Measurements from ENCODE around the gene PUS10. TPM values are rescaled to one million over a fixed set of nuclear protein-coding genes. Genes with fewer than 3 reads are reported as not detected.

The PUS10 gene
- total and polyA plus RNA-seq, 2 of the 13 experiments (the other 11 are each of a cell fraction or from before 2014, with no cell fraction given) = 41.4 to 44.3 TPM

DNA sequence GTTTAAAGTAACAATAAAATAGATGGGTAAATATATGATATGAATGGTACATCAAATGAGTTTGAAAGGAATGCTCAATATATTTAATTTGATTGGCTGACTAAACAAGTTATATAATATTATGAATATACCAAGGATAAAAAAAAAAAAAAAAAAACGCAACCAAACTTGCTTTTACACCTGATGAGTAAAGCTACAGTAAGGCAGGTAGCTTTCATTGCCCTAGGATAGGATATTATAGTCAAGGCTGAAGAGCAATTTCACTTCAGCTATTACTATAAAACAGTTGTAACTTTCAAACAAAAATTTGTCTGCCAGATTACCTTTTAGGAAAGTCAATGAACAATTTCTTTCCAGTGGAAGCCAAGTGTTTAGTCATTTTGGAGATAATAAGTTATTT lies 57.3 kb downstream of the PUS10 start:
- H4K20me1 ChIP-seq (ENCODE audit: insufficient read depth, low read length) = no peaks in the 10 kb centered on the region
- H3K9me3 ChIP-seq (ENCODE audit: low read length) = no peaks in the 10 kb centered on the region
- ChIA-PET CTCF (ENCODE audit: low intra/inter-chr PET ratio, low total read pairs) (no interaction called here), POLR2A (no interaction called here)
- H3K4me2 ChIP-seq (ENCODE audit: low read depth, low read length) = no peak overlapping the region
- DNase-seq (ENCODE audit: low spot score) (no peak), ATAC-seq (no peak), FAIRE-seq (no peak)
- intact Hi-C loops (cut with micrococcal nuclease; ENCODE audit: unreplicated experiment) = no loop called here
- no peaks in the 10 kb centered on the region for H3K27me3 ChIP-seq (ENCODE audit: control insufficient read depth in 1 of 2, insufficient read depth in 2 of 2, low read length in 2 of 2)
- H3K27ac ChIP-seq (ENCODE audit: extremely low read length, insufficient read depth, low read length) = no peak overlapping the region
- H3K4me3 ChIP-seq (replicated peaks in 1 of 3; ENCODE audit: insufficient read depth in 1 of 3, low read depth in 2 of 3, low read length in 3 of 3) = no peak overlapping the region
- 94% methylated on average over 1 of the region's 1 CpG for WGBS (ENCODE audit: low lambda C conversion rate)
- no peaks in the 10 kb centered on the region for H3K4me1 ChIP-seq (ENCODE audit: insufficient read depth, low read length)
- no TSS peak for BruUV-seq (replicated peaks)
- H3K9ac ChIP-seq (ENCODE audit: insufficient read depth, low read depth, low read length) = no peak overlapping the region
- peaks cover 23 to 79% of the 10 kb centered on the region in 2 experiments for H3K36me3 ChIP-seq (replicated peaks in 1 of 2; ENCODE audit: control insufficient read depth in 1 of 2, insufficient read depth in 2 of 2, low read length in 2 of 2)
- H2AFZ ChIP-seq (ENCODE audit: low read length) = no peak overlapping the region
- in situ Hi-C loops (cut with HindIII; ENCODE audit: extremely low pct_ligation_motif_present, low pct_unique_long_range_greater_than_20kb) = no loop called here
- no peaks in the 10 kb centered on the region for H3K79me2 ChIP-seq (ENCODE audit: insufficient read depth, low read length)
- TF ChIP-seq SMARCC2 (IDR thresholded peaks at IDR 0.05) (no peak), ZNF713 (CRISPR knock-in tag; IDR thresholded peaks at IDR 0.05) (no peak), PRDM4 (CRISPR knock-in tag; IDR thresholded peaks at IDR 0.05; ENCODE audit: borderline replicate concordance) (no peak), TRIM24 (CRISPR knock-in tag; IDR thresholded peaks at IDR 0.05) (no peak), ZNF710 (CRISPR knock-in tag; IDR thresholded peaks at IDR 0.05; ENCODE audit: borderline replicate concordance) (no peak), ZNF367 (CRISPR knock-in tag; IDR thresholded peaks at IDR 0.05; ENCODE audit: borderline replicate concordance) (no peak), PHF5A (CRISPR knock-in tag; IDR thresholded peaks at IDR 0.05; ENCODE audit: low read depth, unreplicated experiment) (no peak), ARID3A (IDR thresholded peaks at IDR 0.05; ENCODE audit: low read depth, low read length) (no peak), TARDBP (CRISPR knock-in tag; IDR thresholded peaks at IDR 0.05) (no peak), POGK (CRISPR knock-in tag; conservative IDR thresholded peaks at IDR 0.05) (no peak)
- TF ChIP-seq, protein P1, sequence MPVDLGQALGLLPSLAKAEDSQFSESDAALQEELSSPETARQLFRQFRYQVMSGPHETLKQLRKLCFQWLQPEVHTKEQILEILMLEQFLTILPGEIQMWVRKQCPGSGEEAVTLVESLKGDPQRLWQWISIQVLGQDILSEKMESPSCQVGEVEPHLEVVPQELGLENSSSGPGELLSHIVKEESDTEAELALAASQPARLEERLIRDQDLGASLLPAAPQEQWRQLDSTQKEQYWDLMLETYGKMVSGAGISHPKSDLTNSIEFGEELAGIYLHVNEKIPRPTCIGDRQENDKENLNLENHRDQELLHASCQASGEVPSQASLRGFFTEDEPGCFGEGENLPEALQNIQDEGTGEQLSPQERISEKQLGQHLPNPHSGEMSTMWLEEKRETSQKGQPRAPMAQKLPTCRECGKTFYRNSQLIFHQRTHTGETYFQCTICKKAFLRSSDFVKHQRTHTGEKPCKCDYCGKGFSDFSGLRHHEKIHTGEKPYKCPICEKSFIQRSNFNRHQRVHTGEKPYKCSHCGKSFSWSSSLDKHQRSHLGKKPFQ (CRISPR knock-in tag; IDR thresholded peaks at IDR 0.05; ENCODE audit: insufficient replicate concordance) = no peak
- TF ChIP-seq, protein P2, sequence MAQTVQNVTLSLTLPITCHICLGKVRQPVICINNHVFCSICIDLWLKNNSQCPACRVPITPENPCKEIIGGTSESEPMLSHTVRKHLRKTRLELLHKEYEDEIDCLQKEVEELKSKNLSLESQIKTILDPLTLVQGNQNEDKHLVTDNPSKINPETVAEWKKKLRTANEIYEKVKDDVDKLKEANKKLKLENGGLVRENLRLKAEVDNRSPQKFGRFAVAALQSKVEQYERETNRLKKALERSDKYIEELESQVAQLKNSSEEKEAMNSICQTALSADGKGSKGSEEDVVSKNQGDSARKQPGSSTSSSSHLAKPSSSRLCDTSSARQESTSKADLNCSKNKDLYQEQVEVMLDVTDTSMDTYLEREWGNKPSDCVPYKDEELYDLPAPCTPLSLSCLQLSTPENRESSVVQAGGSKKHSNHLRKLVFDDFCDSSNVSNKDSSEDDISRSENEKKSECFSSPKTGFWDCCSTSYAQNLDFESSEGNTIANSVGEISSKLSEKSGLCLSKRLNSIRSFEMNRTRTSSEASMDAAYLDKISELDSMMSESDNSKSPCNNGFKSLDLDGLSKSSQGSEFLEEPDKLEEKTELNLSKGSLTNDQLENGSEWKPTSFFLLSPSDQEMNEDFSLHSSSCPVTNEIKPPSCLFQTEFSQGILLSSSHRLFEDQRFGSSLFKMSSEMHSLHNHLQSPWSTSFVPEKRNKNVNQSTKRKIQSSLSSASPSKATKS (CRISPR knock-in tag; IDR thresholded peaks at IDR 0.05) = no peak

Data from HepG2 (cell line).